NCI-H82 treated with DMSO at 0.1 percent for 48 hours (cell line): ENCODE data around the gene ENTPD1.
A peak's percentile ranks its signal among the peaks of the same experiment; 100 is the strongest.
"Not testable (repeated sequence)": the region's sequence is repeated elsewhere in the genome, so short reads cannot be mapped to it uniquely, and the experiment has no call there.

Experiments
- DNase-seq: peaks from one replicate; lab custom pipeline; 2025; ENCODE audit not compliant: unreplicated experiment; lab: John Stamatoyannopoulos, UW

Gene ENTPD1

GRCh38 chr10:95758351-95759025, 2.5 kb downstream of the ENTPD1 start:
- no peak for DNase-seq

GRCh38 chr10:95759233-95759826, 3.4 kb downstream of the ENTPD1 start:
- DNase-seq = no peak

- no peak for DNase-seq
Observed at GRCh38 chr10:95761939-95762492, 6.1 kb downstream of the ENTPD1 start.

- DNase-seq = no peak
Observed at GRCh38 chr10:95767884-95768556, 12.1 kb downstream of the ENTPD1 start.

- DNase-seq = no peak
Observed at GRCh38 chr10:95770084-95770720, 14.2 kb downstream of the ENTPD1 start.

GRCh38 chr10:95773454-95773853, 17.5 kb downstream of the ENTPD1 start:
- DNase-seq = not testable (repeated sequence)

GRCh38 chr10:95777638-95778037, 21.7 kb downstream of the ENTPD1 start:
- not testable (repeated sequence) for DNase-seq

- DNase-seq = no peak
Observed at GRCh38 chr10:95782318-95782717, 26.4 kb downstream of the ENTPD1 start.

- DNase-seq = no peak
Observed at GRCh38 chr10:95783741-95784140, 27.8 kb downstream of the ENTPD1 start.

GRCh38 chr10:95784279-95784913, 28.4 kb downstream of the ENTPD1 start:
- DNase-seq = no peak

GRCh38 chr10:95785317-95785716, 29.4 kb downstream of the ENTPD1 start:
- DNase-seq = no peak

- peak; percentile 7 for DNase-seq
Observed at GRCh38 chr10:95785942-95786669, 30.1 kb downstream of the ENTPD1 start.

GRCh38 chr10:95787447-95787846, 31.5 kb downstream of the ENTPD1 start:
- DNase-seq = no peak

GRCh38 chr10:95788830-95789229, 32.9 kb downstream of the ENTPD1 start:
- DNase-seq = no peak

- DNase-seq = no peak
Observed at GRCh38 chr10:95789902-95790301, 33.9 kb downstream of the ENTPD1 start.

GRCh38 chr10:95790982-95791381, 35.0 kb downstream of the ENTPD1 start:
- no peak for DNase-seq

GRCh38 chr10:95791425-95791979, 35.5 kb downstream of the ENTPD1 start:
- no peak for DNase-seq

- no peak for DNase-seq
Observed at GRCh38 chr10:95792211-95792780, 36.3 kb downstream of the ENTPD1 start.

- DNase-seq = no peak
Observed at GRCh38 chr10:95792874-95793285, 36.9 kb downstream of the ENTPD1 start.
